Endothelial cell of umbilical vein (primary cell): ENCODE measurements around the gene TMEM182. TPM values are rescaled to one million over a fixed set of nuclear protein-coding genes. Genes with fewer than 3 reads are reported as not detected.

Experiments
- BruUV-seq: library from RNA; stranded (reverse); fragments of 400-500 nt; replicated peaks from 2 replicates; lab custom pipeline; 2021; lab: Mats Ljungman, UMichigan
- CTCF ChIA-PET: fragments of 300-600, 350-600 bp; sonication (Branson Sonifier 250); formaldehyde crosslinking; loops from one replicate; lab custom pipeline; 2021; ENCODE audit warnings: antibody characterized with exemption, inconsistent platforms; lab: Charles Lee
- POLR2A ChIA-PET: fragments of 300-600, 350-600 bp; sonication (Branson Sonifier 250); formaldehyde crosslinking; loops from one replicate; lab custom pipeline; 2021; ENCODE audit warnings: antibody characterized with exemption, inconsistent platforms; lab: Charles Lee
- DNase-seq: peaks from one replicate; pipeline ENCODE4 v3.0.0-alpha.2; 2011; ENCODE audit warnings: low read depth, low spot score
- FAIRE-seq: peaks from 2 replicates; lab custom pipeline; 2011; peaks lifted over from hg19 to GRCh38; lab: Jason Lieb, UNC
- H2AFZ ChIP-seq: 2 replicates; pipeline ENCODE4 v1.6.0; 2012; ENCODE audit warnings: low read depth, low read length, control low read depth, inconsistent platforms
- H3K27ac ChIP-seq: 2 replicates; pipeline ENCODE4 v1.5.1; 2011; ENCODE audit warnings: low read depth, mild to moderate bottlenecking, control low read depth, low read length, moderate library complexity; ENCODE audit not compliant: insufficient read depth
- H3K27me3 ChIP-seq, 2 experiments: 2 replicates each; pipeline versions ENCODE4 v1.6.0 to v1.6.1; 2011; ENCODE audit warnings: low read length in 2 of 2, mixed read lengths in 1 of 2; ENCODE audit not compliant: control insufficient read depth in 2 of 2, insufficient read depth in 2 of 2
- H3K36me3 ChIP-seq, 2 experiments: 2 replicates in 1 of 2; 3 replicates in 1 of 2; pipeline ENCODE4 v1.5.1; 2011; ENCODE audit warnings: low read length in 2 of 2, mild to moderate bottlenecking in 1 of 2, moderate library complexity in 1 of 2; ENCODE audit not compliant: control insufficient read depth in 2 of 2, insufficient read depth in 2 of 2; ENCODE audit errors: extremely low read depth in 1 of 2
- H3K4me1 ChIP-seq: 3 replicates; pipeline ENCODE4 v1.5.1; 2011; ENCODE audit warnings: mild to moderate bottlenecking, low read length; ENCODE audit not compliant: control insufficient read depth, insufficient read depth; ENCODE audit errors: extremely low read depth
- H3K4me2 ChIP-seq: 2 replicates; pipeline ENCODE4 v1.6.1; 2011; ENCODE audit warnings: low read length, control low read depth, mixed read lengths; ENCODE audit not compliant: insufficient read depth
- H3K4me3 ChIP-seq, 3 experiments: fragments of 200-600 bp in 1 of 3; sonication (generic), shearing (Covaris generic) in 1 of 3; replicated peaks in 1 of 3; 2 replicates each; pipeline ENCODE4 v1.5.1; 2011 to 2016; ENCODE audit warnings: control low read depth in 3 of 3, low read length in 3 of 3, mild to moderate bottlenecking in 2 of 3, inconsistent platforms in 1 of 3, low read depth in 1 of 3, moderate library complexity in 1 of 3; ENCODE audit not compliant: insufficient read depth in 1 of 3
- H3K79me2 ChIP-seq: 2 replicates; pipeline ENCODE4 v1.6.0; 2012; ENCODE audit warnings: low read length, inconsistent platforms; ENCODE audit not compliant: control insufficient read depth, insufficient read depth
- H3K9ac ChIP-seq: replicated peaks from 2 replicates; pipeline ENCODE3; 2011; ENCODE audit warnings: low read length, control low read depth; ENCODE audit not compliant: insufficient read depth; ENCODE audit errors: extremely low read depth
- H3K9me1 ChIP-seq: replicated peaks from 3 replicates; pipeline ENCODE4 v1.6.0; 2011; ENCODE audit warnings: mild to moderate bottlenecking, low read length; ENCODE audit not compliant: control insufficient read depth, insufficient read depth; ENCODE audit errors: extremely low read depth
- H3K9me3 ChIP-seq: replicated peaks from 2 replicates; pipeline ENCODE4 v1.5.1; 2012; ENCODE audit warnings: low read length, inconsistent platforms; ENCODE audit not compliant: control insufficient read depth, insufficient read depth
- H4K20me1 ChIP-seq: replicated peaks from 2 replicates; pipeline ENCODE3; 2011; ENCODE audit warnings: mild to moderate bottlenecking, low read length; ENCODE audit not compliant: control insufficient read depth, insufficient read depth; ENCODE audit errors: extremely low read depth
- EZH2 ChIP-seq: IDR thresholded peaks from 2 replicates; pipeline ENCODE4 v1.6.1; 2012; ENCODE audit warnings: borderline replicate concordance, low read depth, mild to moderate bottlenecking, moderate library complexity, low read length, inconsistent platforms; ENCODE audit not compliant: severe bottlenecking
- FOS ChIP-seq: IDR thresholded peaks from 2 replicates; pipeline ENCODE4 v1.6.1; 2011; ENCODE audit warnings: mild to moderate bottlenecking, low read length, moderate library complexity, borderline replicate concordance; ENCODE audit not compliant: insufficient read depth
- GATA2 ChIP-seq: IDR thresholded peaks from 2 replicates; pipeline ENCODE4 v1.7.0; 2011; ENCODE audit warnings: low read depth, mild to moderate bottlenecking, moderate library complexity, mixed read lengths, low read length; ENCODE audit not compliant: insufficient read length, insufficient read depth
- JUN ChIP-seq: IDR thresholded peaks from 2 replicates; pipeline ENCODE4 v1.6.1; 2011; ENCODE audit warnings: borderline replicate concordance, low read depth; ENCODE audit not compliant: insufficient read length, insufficient read depth
- MYC ChIP-seq: IDR thresholded peaks from one replicate; pipeline ENCODE4 v1.6.1; 2011; ENCODE audit warnings: mild to moderate bottlenecking, low read depth, low read length
- POLR2A ChIP-seq: IDR thresholded peaks from 2 replicates; pipeline ENCODE4 v1.6.1; 2012; ENCODE audit warnings: low read depth, mild to moderate bottlenecking, control low read depth, low read length
- POLR2AphosphoS5 ChIP-seq: IDR thresholded peaks from 2 replicates; pipeline ENCODE4 v1.6.1; 2012; ENCODE audit warnings: low read depth, mild to moderate bottlenecking, control low read depth, low read length, moderate library complexity; ENCODE audit not compliant: insufficient read depth
- dilution Hi-C: fragments of 300-500 bp; cut with MboI; formaldehyde crosslinking; loops from one replicate; pipeline ENCODE4 v1.15.0; 2019; ENCODE audit warnings: low sequenced_read_pairs; ENCODE audit not compliant: extremely low pct_ligation_motif_present
- intact Hi-C: fragments of 100-400 bp; cut with micrococcal nuclease; formaldehyde crosslinking; loops from one replicate; pipeline ENCODE4 v1.10.0; 2022
- polyA plus RNA-seq, 4 experiments: library from polyadenylated mRNA; depleted of rRNA in 3 of 4; stranded (reverse) in 3 of 4; unstranded in 1 of 4; fragments of >200 nt; gene quantifications; 2 replicates each; pipeline versions ENCODE4 v1.2.1 to v1.2.3, GENCODE V29; 2011 to 2012; ENCODE audit warnings: missing spikeins in 1 of 4
- total RNA-seq: library from RNA; stranded (reverse); gene quantifications from 2 replicates; pipeline ENCODE4 v1.2.3, GENCODE V29; 2021
- TF ChIP-seq, protein P1 (sequence below): IDR thresholded peaks from 2 replicates; pipeline ENCODE4 v1.6.1; 2011; ENCODE audit not compliant: insufficient read depth, insufficient read length
- TF ChIP-seq, protein P2 (sequence below), 2 donors: IDR thresholded peaks; 1 replicate in 1 of 2; 2 replicates in 1 of 2; pipeline ENCODE4 v1.5.1; 2011; ENCODE audit warnings: low read length in 2 of 2, mild to moderate bottlenecking in 2 of 2, moderate library complexity in 2 of 2, control low read depth in 1 of 2, inconsistent platforms in 1 of 2, low read depth in 1 of 2; ENCODE audit not compliant: insufficient read depth in 1 of 2; ENCODE audit errors: extremely low read depth in 1 of 2

Gene TMEM182
- total and polyA plus RNA-seq, 2 donors (not counting 3 experiments of a cell fraction or from before 2014, with no cell fraction given) = 0.69 to 0.95 TPM

DNA sequence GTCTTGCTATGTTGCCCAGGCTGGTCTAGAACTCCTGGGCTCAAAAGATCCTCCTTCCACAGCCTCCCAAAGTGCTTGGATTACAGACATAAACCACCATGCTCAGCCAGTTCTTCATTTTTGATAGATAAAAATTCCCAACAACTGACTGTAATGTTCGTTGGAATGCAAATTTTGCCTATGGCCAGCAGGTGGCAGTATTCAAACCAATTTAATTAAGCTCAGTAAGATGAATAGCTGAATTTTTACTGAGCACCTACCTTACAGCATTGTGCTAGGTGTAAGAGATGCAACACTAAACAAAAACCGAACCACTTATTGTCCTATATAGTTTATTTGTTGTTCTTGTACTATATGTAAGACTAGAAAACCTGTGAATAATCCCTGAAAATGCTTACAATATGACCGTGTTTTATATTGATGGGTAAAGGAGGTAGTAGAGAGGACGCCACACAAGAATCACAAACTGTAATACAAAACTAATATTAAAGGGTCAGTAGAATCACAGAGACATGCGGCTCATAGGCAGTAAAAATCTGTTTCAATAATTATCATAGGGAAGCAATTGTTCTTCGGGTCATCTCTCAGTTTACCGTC lies 8.2 kb upstream of the TMEM182 start:
- intact Hi-C loops (loop anchor here (1.0 kb wide), 1 partner anchor 53 kb away; no protein-coding TSS in a partner anchor), dilution Hi-C loops (no loop called here)
- Histone ChIP-seq H3K9me1 (no peaks in the 10 kb centered on the region), H3K79me2 (no peaks in the 10 kb centered on the region), H3K4me3 (no peak overlapping the region), H3K36me3 (no peaks in the 10 kb centered on the region), H4K20me1 (no peaks in the 10 kb centered on the region), H3K4me2 (no peak overlapping the region), H2AFZ (no peak overlapping the region), H3K4me1 (peaks cover 2% of the 10 kb centered on the region), H3K9me3 (no peaks in the 10 kb centered on the region), H3K9ac (no peak overlapping the region), H3K27ac (no peak overlapping the region), H3K27me3 (no peaks in the 10 kb centered on the region)
- DNase-seq = peak; percentile 54
- TF ChIP-seq, protein P1, sequence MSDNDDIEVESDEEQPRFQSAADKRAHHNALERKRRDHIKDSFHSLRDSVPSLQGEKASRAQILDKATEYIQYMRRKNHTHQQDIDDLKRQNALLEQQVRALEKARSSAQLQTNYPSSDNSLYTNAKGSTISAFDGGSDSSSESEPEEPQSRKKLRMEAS = no peak
- TF ChIP-seq, protein P2, sequence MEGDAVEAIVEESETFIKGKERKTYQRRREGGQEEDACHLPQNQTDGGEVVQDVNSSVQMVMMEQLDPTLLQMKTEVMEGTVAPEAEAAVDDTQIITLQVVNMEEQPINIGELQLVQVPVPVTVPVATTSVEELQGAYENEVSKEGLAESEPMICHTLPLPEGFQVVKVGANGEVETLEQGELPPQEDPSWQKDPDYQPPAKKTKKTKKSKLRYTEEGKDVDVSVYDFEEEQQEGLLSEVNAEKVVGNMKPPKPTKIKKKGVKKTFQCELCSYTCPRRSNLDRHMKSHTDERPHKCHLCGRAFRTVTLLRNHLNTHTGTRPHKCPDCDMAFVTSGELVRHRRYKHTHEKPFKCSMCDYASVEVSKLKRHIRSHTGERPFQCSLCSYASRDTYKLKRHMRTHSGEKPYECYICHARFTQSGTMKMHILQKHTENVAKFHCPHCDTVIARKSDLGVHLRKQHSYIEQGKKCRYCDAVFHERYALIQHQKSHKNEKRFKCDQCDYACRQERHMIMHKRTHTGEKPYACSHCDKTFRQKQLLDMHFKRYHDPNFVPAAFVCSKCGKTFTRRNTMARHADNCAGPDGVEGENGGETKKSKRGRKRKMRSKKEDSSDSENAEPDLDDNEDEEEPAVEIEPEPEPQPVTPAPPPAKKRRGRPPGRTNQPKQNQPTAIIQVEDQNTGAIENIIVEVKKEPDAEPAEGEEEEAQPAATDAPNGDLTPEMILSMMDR (IDR thresholded peaks at IDR 0.05; ENCODE audit: extremely low read depth in 1 of 2, insufficient read depth in 1 of 2, low read depth in 1 of 2, low read length in 2 of 2) = peak; percentile 59 to 62
- peak; percentile 37 for FAIRE-seq
- CTCF ChIA-PET = interaction anchor here (0.6 to 7.0 kb wide), 26 partner anchors 8 to 281 kb away, joined by 3 to 311 read pairs (median 6); partner anchors contain the start of genes SLC9A4 and TMEM182
- BruUV-seq = no TSS peak
- POLR2A ChIA-PET = no interaction called here

DNA sequence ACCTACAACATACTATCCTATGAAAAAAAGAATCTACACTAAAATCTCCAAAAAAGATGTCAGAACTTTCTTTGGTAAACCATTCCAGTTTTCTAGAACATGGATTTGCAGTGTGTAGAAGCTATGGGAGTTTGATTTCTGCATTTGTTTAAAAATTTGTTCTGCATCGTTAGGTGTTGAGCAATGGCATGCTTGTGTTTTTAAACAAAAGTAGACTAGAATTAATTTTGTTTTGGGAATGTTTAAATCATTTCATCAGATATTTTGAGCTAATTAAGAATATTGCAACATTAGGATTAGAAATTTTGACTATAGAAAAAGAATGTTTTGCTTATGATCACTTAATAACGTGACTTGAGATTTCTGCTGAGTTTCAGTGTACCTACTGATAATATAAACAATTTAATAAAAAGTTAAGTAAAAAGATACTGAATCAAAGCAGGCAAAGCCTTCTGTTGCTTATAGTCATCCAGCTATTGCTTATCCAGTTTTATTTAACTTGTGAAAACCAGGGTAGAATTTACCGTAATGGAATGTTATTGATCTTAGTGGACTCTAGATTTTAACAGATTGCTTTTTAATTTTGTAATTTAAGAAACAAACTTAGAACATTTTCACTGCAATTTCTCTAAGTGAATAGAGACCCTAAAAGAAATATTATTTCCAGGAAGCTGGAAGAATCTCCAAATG lies 7.2 kb upstream of the TMEM182 start:
- Histone ChIP-seq H3K9me3 (no peaks in the 10 kb centered on the region), H3K27ac (no peak overlapping the region), H3K4me3 (no peak overlapping the region), H3K4me1 (peaks cover 2% of the 10 kb centered on the region), H4K20me1 (no peaks in the 10 kb centered on the region), H3K4me2 (no peak overlapping the region), H2AFZ (no peak overlapping the region), H3K9me1 (no peaks in the 10 kb centered on the region), H3K27me3 (no peaks in the 10 kb centered on the region), H3K79me2 (no peaks in the 10 kb centered on the region), H3K36me3 (no peaks in the 10 kb centered on the region), H3K9ac (no peak overlapping the region)
- intact Hi-C loops = no loop called here
- DNase-seq (no peak), FAIRE-seq (no peak)
- TF ChIP-seq, protein P1 = no peak
- TF ChIP-seq FOS (no peak), GATA2 (no peak), EZH2 (no peak), JUN (no peak), POLR2AphosphoS5 (no peak), MYC (no peak), POLR2A (no peak)
- TF ChIP-seq, protein P2 (IDR thresholded peaks at IDR 0.05; ENCODE audit: extremely low read depth in 1 of 2, insufficient read depth in 1 of 2, low read depth in 1 of 2, low read length in 2 of 2) = no peak
- no TSS peak for BruUV-seq
- CTCF ChIA-PET = interaction anchor here (1.3 to 7.0 kb wide), 5 partner anchors 10 to 51 kb away, joined by 4 to 311 read pairs (median 22); a partner anchor contains a TSS
- dilution Hi-C loops = no loop called here
- POLR2A ChIA-PET = no interaction called here
